IMR-90 (cell line): ENCODE data around the gene LOXL3.

Experiments used
- CHD1 ChIP-seq: IDR thresholded peaks from 2 replicates; pipeline ENCODE4 v1.6.1; 2012; ENCODE audit warnings: low read depth, low read length, improper control_type of control experiment
- CTCF ChIP-seq: conservative IDR thresholded peaks from 2 replicates; pipeline ENCODE4 v1.5.1; 2012; ENCODE audit warnings: mild to moderate bottlenecking, low read depth, low read length, improper control_type of control experiment
- MXI1 ChIP-seq: IDR thresholded peaks from 2 replicates; pipeline ENCODE4 v1.6.1; 2012; ENCODE audit warnings: low read depth, mild to moderate bottlenecking, low read length, moderate library complexity, borderline replicate concordance
- POLR2A ChIP-seq: IDR thresholded peaks from 2 replicates; pipeline ENCODE4 v1.6.1; 2012; ENCODE audit warnings: mild to moderate bottlenecking, low read depth, low read length
- RCOR1 ChIP-seq: IDR thresholded peaks from 2 replicates; pipeline ENCODE4 v1.6.1; 2012; ENCODE audit warnings: mild to moderate bottlenecking, low read length, improper control_type of control experiment; ENCODE audit not compliant: insufficient replicate concordance
- RFX5 ChIP-seq: IDR thresholded peaks from 2 replicates; pipeline ENCODE4 v1.8.0; 2012; ENCODE audit warnings: low read depth, mild to moderate bottlenecking, low read length, moderate library complexity
- TF ChIP-seq, protein P1 (sequence below): fragments of 150-350 bp; IDR thresholded peaks from 2 replicates; pipeline ENCODE4 v1.6.1; 2017; ENCODE audit warnings: mild to moderate bottlenecking, antibody characterized with exemption, low read length, low read depth
- TF ChIP-seq, protein P2 (sequence below): fragments of 150-350 bp; IDR thresholded peaks from 2 replicates; pipeline ENCODE4 v1.6.1; 2016; ENCODE audit warnings: low read depth, mild to moderate bottlenecking, low read length, moderate library complexity, borderline replicate concordance

- TF ChIP-seq CHD1 (no peak), CTCF (no peak), POLR2A (no peak), RCOR1 (no peak), RFX5 (no peak), MXI1 (peak; percentile 52; the same call in 1 of the 2 replicates)
- TF ChIP-seq, protein P1, sequence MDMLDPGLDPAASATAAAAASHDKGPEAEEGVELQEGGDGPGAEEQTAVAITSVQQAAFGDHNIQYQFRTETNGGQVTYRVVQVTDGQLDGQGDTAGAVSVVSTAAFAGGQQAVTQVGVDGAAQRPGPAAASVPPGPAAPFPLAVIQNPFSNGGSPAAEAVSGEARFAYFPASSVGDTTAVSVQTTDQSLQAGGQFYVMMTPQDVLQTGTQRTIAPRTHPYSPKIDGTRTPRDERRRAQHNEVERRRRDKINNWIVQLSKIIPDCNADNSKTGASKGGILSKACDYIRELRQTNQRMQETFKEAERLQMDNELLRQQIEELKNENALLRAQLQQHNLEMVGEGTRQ, result no peak; the same call in 1 of the 2 replicates
- TF ChIP-seq, protein P2, sequence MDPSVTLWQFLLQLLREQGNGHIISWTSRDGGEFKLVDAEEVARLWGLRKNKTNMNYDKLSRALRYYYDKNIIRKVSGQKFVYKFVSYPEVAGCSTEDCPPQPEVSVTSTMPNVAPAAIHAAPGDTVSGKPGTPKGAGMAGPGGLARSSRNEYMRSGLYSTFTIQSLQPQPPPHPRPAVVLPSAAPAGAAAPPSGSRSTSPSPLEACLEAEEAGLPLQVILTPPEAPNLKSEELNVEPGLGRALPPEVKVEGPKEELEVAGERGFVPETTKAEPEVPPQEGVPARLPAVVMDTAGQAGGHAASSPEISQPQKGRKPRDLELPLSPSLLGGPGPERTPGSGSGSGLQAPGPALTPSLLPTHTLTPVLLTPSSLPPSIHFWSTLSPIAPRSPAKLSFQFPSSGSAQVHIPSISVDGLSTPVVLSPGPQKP, result no peak
These were observed 23.2 kb downstream of the LOXL3 start for GRCh38 chr2:74530239-74531187.
